Osteoblast (primary cell): Measurements from ENCODE around the gene RFC5. TPM values are rescaled to one million over a fixed set of nuclear protein-coding genes. Genes with fewer than 3 reads are reported as not detected.

Source experiments
- DNase-seq: peaks from one replicate; pipeline ENCODE4 v3.0.0; 2011; ENCODE audit warnings: low spot score, mixed read lengths; ENCODE audit not compliant: insufficient read length; ENCODE audit errors: missing footprints
- H2AFZ ChIP-seq: 2 replicates; pipeline ENCODE4 v1.6.0; 2011; ENCODE audit warnings: mild to moderate bottlenecking, low read length
- H3K27ac ChIP-seq: 2 replicates; pipeline ENCODE4 v1.5.1; 2011; ENCODE audit warnings: mild to moderate bottlenecking, low read depth, low read length, moderate library complexity
- H3K27me3 ChIP-seq: 2 replicates; pipeline ENCODE4 v1.6.0; 2012; ENCODE audit warnings: mild to moderate bottlenecking, control low read depth, inconsistent platforms, low read length, moderate library complexity; ENCODE audit not compliant: insufficient read depth
- H3K36me3 ChIP-seq: 2 replicates; pipeline ENCODE4 v1.5.1; 2011; ENCODE audit warnings: mild to moderate bottlenecking, low read length, control low read depth, moderate library complexity; ENCODE audit not compliant: insufficient read depth
- H3K4me1 ChIP-seq: 2 replicates; pipeline ENCODE4 v1.5.1; 2011; ENCODE audit warnings: mild to moderate bottlenecking, low read length, control low read depth, moderate library complexity; ENCODE audit not compliant: insufficient read depth
- H3K4me2 ChIP-seq: 2 replicates; pipeline ENCODE4 v1.6.0; 2011; ENCODE audit warnings: mild to moderate bottlenecking, low read length; ENCODE audit not compliant: insufficient read depth
- H3K4me3 ChIP-seq: fragments of 200-600 bp; sonication (generic); 3 replicates; pipeline ENCODE4 v1.5.1; 2012; ENCODE audit warnings: mild to moderate bottlenecking, low read length, inconsistent platforms; ENCODE audit not compliant: insufficient read depth
- H3K79me2 ChIP-seq: 2 replicates; pipeline ENCODE4 v1.6.0; 2012; ENCODE audit warnings: mild to moderate bottlenecking, low read length, control low read depth, inconsistent platforms; ENCODE audit not compliant: insufficient read depth
- H3K9me3 ChIP-seq: 2 replicates; pipeline ENCODE4 v1.5.1; 2011; ENCODE audit warnings: low read depth, low read length, control low read depth
- H4K20me1 ChIP-seq: 2 replicates; pipeline ENCODE4 v1.6.0; 2012; ENCODE audit warnings: mild to moderate bottlenecking, low read length, control low read depth; ENCODE audit not compliant: insufficient read depth
- total RNA-seq: library from RNA; depleted of rRNA; stranded (reverse); fragments of >200 nt; gene quantifications from 2 replicates; pipeline ENCODE4 v1.2.3, GENCODE V29; 2012
- TF ChIP-seq, protein P1 (sequence below): IDR thresholded peaks from 2 replicates; pipeline ENCODE4 v1.5.1; 2011; ENCODE audit warnings: mild to moderate bottlenecking, low read depth, low read length, moderate library complexity; ENCODE audit errors: extremely low read depth

The RFC5 gene
- total RNA-seq, 1 donor, result 8.3 TPM

DNA sequence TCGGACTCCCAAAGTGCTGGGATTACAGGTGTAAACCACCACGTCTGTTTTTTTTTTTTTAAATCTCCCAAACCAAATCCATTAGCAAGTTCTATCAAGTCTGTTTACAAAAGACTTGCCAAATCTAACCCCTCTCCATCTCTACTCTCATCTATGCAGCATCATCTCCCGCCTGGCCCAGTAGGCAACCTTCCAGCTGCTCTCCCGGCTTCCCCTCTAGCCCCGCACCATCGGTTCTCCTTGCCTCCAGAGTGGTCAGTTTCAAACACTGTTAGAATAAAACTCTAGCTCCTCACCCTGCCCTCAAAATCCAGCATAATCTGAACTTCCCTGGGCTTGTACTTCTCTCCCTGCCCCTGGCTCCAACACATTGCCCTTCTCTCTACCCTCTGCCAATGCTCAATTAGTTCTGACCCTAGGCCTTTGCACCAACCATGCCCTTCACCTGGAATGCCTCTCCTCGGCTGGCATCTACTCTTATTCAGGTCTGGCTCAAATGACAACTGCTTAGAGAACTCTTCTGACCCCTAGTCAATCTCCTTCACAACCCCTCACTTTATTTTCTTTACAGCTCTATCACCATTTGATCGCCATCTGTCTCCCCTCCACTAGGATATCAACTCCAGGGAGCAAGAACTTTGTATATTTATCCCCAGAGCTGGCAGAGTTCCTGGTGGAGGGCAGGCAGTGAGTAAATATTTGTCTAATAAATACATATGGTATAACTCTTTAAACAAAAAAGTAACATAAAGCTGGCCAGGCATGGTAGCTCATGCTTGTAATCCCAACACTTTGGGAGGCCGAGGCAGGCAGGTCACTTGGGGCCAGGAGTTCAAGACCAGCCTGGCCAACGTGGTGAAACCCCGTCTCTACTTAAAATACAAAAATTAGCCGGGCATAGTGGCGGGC is 39.6 kb downstream of the RFC5 start:
- H3K79me2 ChIP-seq, result peaks cover 71% of the 10 kb centered on the region
- no peak overlapping the region for H3K4me3 ChIP-seq
- TF ChIP-seq, protein P1, sequence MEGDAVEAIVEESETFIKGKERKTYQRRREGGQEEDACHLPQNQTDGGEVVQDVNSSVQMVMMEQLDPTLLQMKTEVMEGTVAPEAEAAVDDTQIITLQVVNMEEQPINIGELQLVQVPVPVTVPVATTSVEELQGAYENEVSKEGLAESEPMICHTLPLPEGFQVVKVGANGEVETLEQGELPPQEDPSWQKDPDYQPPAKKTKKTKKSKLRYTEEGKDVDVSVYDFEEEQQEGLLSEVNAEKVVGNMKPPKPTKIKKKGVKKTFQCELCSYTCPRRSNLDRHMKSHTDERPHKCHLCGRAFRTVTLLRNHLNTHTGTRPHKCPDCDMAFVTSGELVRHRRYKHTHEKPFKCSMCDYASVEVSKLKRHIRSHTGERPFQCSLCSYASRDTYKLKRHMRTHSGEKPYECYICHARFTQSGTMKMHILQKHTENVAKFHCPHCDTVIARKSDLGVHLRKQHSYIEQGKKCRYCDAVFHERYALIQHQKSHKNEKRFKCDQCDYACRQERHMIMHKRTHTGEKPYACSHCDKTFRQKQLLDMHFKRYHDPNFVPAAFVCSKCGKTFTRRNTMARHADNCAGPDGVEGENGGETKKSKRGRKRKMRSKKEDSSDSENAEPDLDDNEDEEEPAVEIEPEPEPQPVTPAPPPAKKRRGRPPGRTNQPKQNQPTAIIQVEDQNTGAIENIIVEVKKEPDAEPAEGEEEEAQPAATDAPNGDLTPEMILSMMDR, result no peak
- H3K27me3 ChIP-seq, result no peaks in the 10 kb centered on the region
- H4K20me1 ChIP-seq, result peaks cover 11% of the 10 kb centered on the region
- H3K27ac ChIP-seq, result no peak overlapping the region
- no peak for DNase-seq
- no peak overlapping the region for H2AFZ ChIP-seq
- no peak overlapping the region for H3K4me2 ChIP-seq
- H3K36me3 ChIP-seq, result peaks cover 15% of the 10 kb centered on the region
- H3K9me3 ChIP-seq, result no peaks in the 10 kb centered on the region
- peaks cover 52% of the 10 kb centered on the region for H3K4me1 ChIP-seq

DNA sequence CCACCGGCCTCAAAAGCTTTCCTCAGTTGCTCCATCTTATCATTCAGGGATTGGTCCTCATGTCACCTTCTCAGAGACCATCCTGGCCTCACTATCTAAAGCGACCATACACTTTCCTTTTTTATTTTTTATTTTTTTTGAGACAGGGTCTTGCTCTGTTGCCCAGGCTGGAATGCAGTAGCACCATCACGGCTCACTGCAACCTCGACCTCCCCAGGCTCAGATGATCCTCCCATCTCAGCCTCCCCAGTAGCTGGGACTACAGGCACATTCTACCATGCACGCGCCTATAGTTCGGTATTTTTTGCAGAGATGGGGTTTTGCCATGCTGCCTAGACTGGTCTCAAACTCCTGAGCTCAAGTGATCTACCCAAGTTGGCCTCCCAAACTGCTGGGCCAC is 41.7 kb downstream of the RFC5 start:
- no peak overlapping the region for H3K4me2 ChIP-seq
- no peak overlapping the region for H2AFZ ChIP-seq
- H3K36me3 ChIP-seq, result peaks cover 4% of the 10 kb centered on the region
- TF ChIP-seq, protein P1, result no peak
- H3K27ac ChIP-seq, result no peak overlapping the region
- no peak for DNase-seq
- H3K4me3 ChIP-seq, result no peak overlapping the region
- no peaks in the 10 kb centered on the region for H3K27me3 ChIP-seq
- peaks cover 2% of the 10 kb centered on the region for H4K20me1 ChIP-seq
- H3K79me2 ChIP-seq, result peaks cover 69% of the 10 kb centered on the region
- H3K9me3 ChIP-seq, result no peaks in the 10 kb centered on the region
- H3K4me1 ChIP-seq, result peaks cover 44% of the 10 kb centered on the region

DNA sequence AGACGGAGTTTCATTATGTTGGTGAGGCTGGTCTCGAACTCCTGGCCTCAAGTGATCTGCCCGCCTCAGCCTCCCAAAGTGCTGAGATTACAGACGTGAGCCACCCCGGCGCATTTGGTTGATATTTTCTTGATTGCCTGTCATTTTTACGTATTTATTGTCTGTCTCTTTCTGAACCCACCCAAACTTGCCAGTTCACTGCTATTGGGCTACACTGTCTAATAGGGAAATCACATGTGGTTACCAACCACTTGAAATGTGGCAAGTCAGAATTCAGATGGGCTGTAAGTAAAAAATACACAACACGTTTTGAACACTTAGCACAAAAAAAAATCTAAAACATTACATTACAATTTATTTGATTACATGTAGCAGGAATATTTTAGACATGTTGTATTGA is 42.4 kb downstream of the RFC5 start:
- H3K27me3 ChIP-seq, result no peaks in the 10 kb centered on the region
- H3K4me2 ChIP-seq, result peak overlapping the region; percentile 92
- H4K20me1 ChIP-seq, result no peaks in the 10 kb centered on the region
- no peak overlapping the region for H2AFZ ChIP-seq
- DNase-seq, result no peak
- H3K9me3 ChIP-seq, result no peaks in the 10 kb centered on the region
- peak overlapping the region; percentile 84 for H3K27ac ChIP-seq
- no peak overlapping the region for H3K4me3 ChIP-seq
- peaks cover 4% of the 10 kb centered on the region for H3K36me3 ChIP-seq
- H3K79me2 ChIP-seq, result peaks cover 65% of the 10 kb centered on the region
- TF ChIP-seq, protein P1, result no peak
- H3K4me1 ChIP-seq, result peaks cover 39% of the 10 kb centered on the region
